Natural killer cell (primary cell): ENCODE measurements around the gene RAP1GAP. TPM values are rescaled to one million over a fixed set of nuclear protein-coding genes. Genes with fewer than 3 reads are reported as not detected.

Source experiments
- ATAC-seq, 3 donors: fragments of 150-1000 bp in 2 of 3; fragments of 200-7000 bp in 1 of 3; cut with Tn5 transposase; 1 replicate in 1 of 3; 2 replicates in 2 of 3; pipeline ENCODE4 v1.10.0; 2021; ENCODE audit warnings: mild to moderate bottlenecking in 2 of 3, moderate library complexity in 2 of 3
- DNase-seq, 2 donors: peaks; one replicate each; pipeline versions ENCODE4 v3.0.0 to v3.0.0-alpha.2; 2013 to 2021; ENCODE audit warnings: mixed read lengths in 1 of 2
- H3K27ac ChIP-seq: one replicate; pipeline ENCODE4 v1.5.1; 2013; ENCODE audit warnings: mild to moderate bottlenecking, low read length
- H3K27me3 ChIP-seq: one replicate; pipeline ENCODE4 v1.6.1; 2013; ENCODE audit warnings: low read length; ENCODE audit not compliant: control insufficient read depth, insufficient read depth
- H3K36me3 ChIP-seq: one replicate; pipeline ENCODE4 v1.6.1; 2013; ENCODE audit warnings: low read length; ENCODE audit not compliant: control insufficient read depth, insufficient read depth
- H3K4me1 ChIP-seq: one replicate; pipeline ENCODE4 v1.6.1; 2013; ENCODE audit warnings: low read length; ENCODE audit not compliant: control insufficient read depth, insufficient read depth
- H3K4me3 ChIP-seq: one replicate; pipeline ENCODE4 v1.5.1; 2013; ENCODE audit warnings: low read length
- H3K9me3 ChIP-seq: one replicate; pipeline ENCODE4 v1.6.1; 2013; ENCODE audit warnings: low read length; ENCODE audit not compliant: control insufficient read depth, insufficient read depth
- H3K27ac Mint-ChIP-seq, 2 donors: one replicate each; pipeline ENCODE4 v1.8.0; 2022; ENCODE audit warnings: mild to moderate bottlenecking in 2 of 2, mixed read lengths in 2 of 2, moderate library complexity in 1 of 2
- H3K27me3 Mint-ChIP-seq, 2 donors: one replicate each; pipeline ENCODE4 v1.8.0; 2022; ENCODE audit warnings: low read depth in 2 of 2, mixed read lengths in 2 of 2
- H3K36me3 Mint-ChIP-seq: one replicate; pipeline ENCODE4 v1.8.0; 2022; ENCODE audit warnings: mixed read lengths
- H3K4me1 Mint-ChIP-seq, 2 donors: one replicate each; pipeline ENCODE4 v1.8.0; 2022; ENCODE audit warnings: mixed read lengths in 2 of 2
- H3K4me3 Mint-ChIP-seq: one replicate; pipeline ENCODE4 v1.8.0; 2022; ENCODE audit warnings: mild to moderate bottlenecking, moderate library complexity, mixed read lengths
- H3K9me3 Mint-ChIP-seq, 2 donors: one replicate each; pipeline ENCODE4 v1.8.0; 2022; ENCODE audit warnings: mixed read lengths in 2 of 2
- WGBS: methylation state at CpG from one replicate; pipeline ENCODE4 v1.1.7; 2013; ENCODE audit warnings: missing lambda C conversion rate; ENCODE audit not compliant: insufficient coverage; 5-methylcytosine and 5-hydroxymethylcytosine counted together
- intact Hi-C: fragments of 100-400 bp; cut with micrococcal nuclease; formaldehyde crosslinking; loops from one replicate; pipeline ENCODE4 v1.14.2; 2022
- total RNA-seq, 4 donors: library from RNA; stranded (reverse); fragments of 120-200 nt in 1 of 4; gene quantifications; one replicate each; pipeline versions ENCODE4 v1.2.3 to v1.2.4, GENCODE V29; 2013 to 2022
- TF ChIP-seq, protein P1 (sequence below): fragments of 200-600 bp; IDR thresholded peaks from one replicate; pipeline ENCODE4 v1.8.0; 2022; ENCODE audit warnings: antibody characterized with exemption

Gene RAP1GAP
- total RNA-seq = 1 to 10 TPM in 1 of 3 donors, under 1 TPM in 1, not detected in 1; 0.47 to 1.1 TPM
- total RNA-seq (2013) = 0.11 TPM

GRCh38 chr1:21669258-21670058, at the start of gene RAP1GAP:
TSS of gene RAP1GAP (minus strand) at chr1:21669357. CDS start at chr1:21620032, 49,325 bp downstream.
- under 1% methylated on average over 64 of the region's 64 CpGs for WGBS
- peak in 1 of 2 donors; percentile 59 for DNase-seq
- ATAC-seq = peak; percentile 61 to 80 (median 80)
- H3K9me3 Mint-ChIP-seq = no peaks in the 10 kb centered on the region
- intact Hi-C loops = no loop called here
- no peak within 1 kb of the TSS for H3K27ac ChIP-seq
- peaks cover 0 to 5% of the 10 kb centered on the region in 2 donors for H3K4me1 Mint-ChIP-seq
- no peaks in the 10 kb centered on the region for H3K36me3 ChIP-seq
- H3K4me3 Mint-ChIP-seq = peak within 1 kb of the TSS; percentile 68
- H3K36me3 Mint-ChIP-seq = no peaks in the 10 kb centered on the region
- H3K4me3 ChIP-seq = no peak within 1 kb of the TSS
- peaks cover 23% of the 10 kb centered on the region for H3K27me3 ChIP-seq
- no peaks in the 10 kb centered on the region for H3K9me3 ChIP-seq
- H3K4me1 ChIP-seq = peaks cover 19% of the 10 kb centered on the region
- H3K27ac Mint-ChIP-seq = no peak within 1 kb of the TSS
- TF ChIP-seq, protein P1, sequence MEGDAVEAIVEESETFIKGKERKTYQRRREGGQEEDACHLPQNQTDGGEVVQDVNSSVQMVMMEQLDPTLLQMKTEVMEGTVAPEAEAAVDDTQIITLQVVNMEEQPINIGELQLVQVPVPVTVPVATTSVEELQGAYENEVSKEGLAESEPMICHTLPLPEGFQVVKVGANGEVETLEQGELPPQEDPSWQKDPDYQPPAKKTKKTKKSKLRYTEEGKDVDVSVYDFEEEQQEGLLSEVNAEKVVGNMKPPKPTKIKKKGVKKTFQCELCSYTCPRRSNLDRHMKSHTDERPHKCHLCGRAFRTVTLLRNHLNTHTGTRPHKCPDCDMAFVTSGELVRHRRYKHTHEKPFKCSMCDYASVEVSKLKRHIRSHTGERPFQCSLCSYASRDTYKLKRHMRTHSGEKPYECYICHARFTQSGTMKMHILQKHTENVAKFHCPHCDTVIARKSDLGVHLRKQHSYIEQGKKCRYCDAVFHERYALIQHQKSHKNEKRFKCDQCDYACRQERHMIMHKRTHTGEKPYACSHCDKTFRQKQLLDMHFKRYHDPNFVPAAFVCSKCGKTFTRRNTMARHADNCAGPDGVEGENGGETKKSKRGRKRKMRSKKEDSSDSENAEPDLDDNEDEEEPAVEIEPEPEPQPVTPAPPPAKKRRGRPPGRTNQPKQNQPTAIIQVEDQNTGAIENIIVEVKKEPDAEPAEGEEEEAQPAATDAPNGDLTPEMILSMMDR = no peak
- peaks cover 13 to 22% of the 10 kb centered on the region in 2 donors for H3K27me3 Mint-ChIP-seq

GRCh38 chr1:21716169-21716568, 47.0 kb upstream of the RAP1GAP start:
- no peak for DNase-seq
- Mint-ChIP-seq H3K27me3 (no peaks in the 10 kb centered on the region), H3K9me3 (no peaks in the 10 kb centered on the region), H3K36me3 (peaks cover 22% of the 10 kb centered on the region), H3K4me3 (no peak overlapping the region), H3K27ac (peak overlapping the region in 1 of 2 donors; percentile 6), H3K4me1 (peaks cover 0 to 5% of the 10 kb centered on the region in 2 donors)
- Histone ChIP-seq H3K9me3 (no peaks in the 10 kb centered on the region), H3K36me3 (peaks cover 71% of the 10 kb centered on the region), H3K4me3 (no peak overlapping the region), H3K27me3 (no peaks in the 10 kb centered on the region), H3K4me1 (no peaks in the 10 kb centered on the region), H3K27ac (no peak overlapping the region)
- TF ChIP-seq, protein P1 = no peak
- no peak for ATAC-seq
- intact Hi-C loops = no loop called here
- 80% methylated on average over 2 of the region's 2 CpGs for WGBS

- no peak overlapping the region for H3K4me3 Mint-ChIP-seq
- H3K9me3 ChIP-seq = no peaks in the 10 kb centered on the region
- no peak overlapping the region for H3K27ac Mint-ChIP-seq
- TF ChIP-seq, protein P1 = no peak
- peaks cover 22% of the 10 kb centered on the region for H3K36me3 Mint-ChIP-seq
- intact Hi-C loops = no loop called here
- no peaks in the 10 kb centered on the region for H3K4me1 ChIP-seq
- H3K4me1 Mint-ChIP-seq = peaks cover 0 to 4% of the 10 kb centered on the region in 2 donors
- no peaks in the 10 kb centered on the region for H3K27me3 Mint-ChIP-seq
- 100% methylated on average over 4 of the region's 4 CpGs for WGBS
- no peaks in the 10 kb centered on the region for H3K9me3 Mint-ChIP-seq
- no peaks in the 10 kb centered on the region for H3K27me3 ChIP-seq
- peaks cover 54% of the 10 kb centered on the region for H3K36me3 ChIP-seq
- no peak for ATAC-seq
- no peak overlapping the region for H3K4me3 ChIP-seq
- DNase-seq = no peak
- no peak overlapping the region for H3K27ac ChIP-seq
These were observed 38.7 kb upstream of the RAP1GAP start for GRCh38 chr1:21707891-21708290.
